GM23338 (cell line): ENCODE results near the gene RBM28.

Experiments
- CREB1 ChIP-seq: fragments of 250-450 bp; sonication (Bioruptor Pico); IDR thresholded peaks from 2 replicates; pipeline ENCODE4 v1.5.0; 2020; ENCODE audit warnings: low read depth, mild to moderate bottlenecking, moderate library complexity
- POLR2AphosphoS5 ChIP-seq: IDR thresholded peaks from 2 replicates; pipeline ENCODE4 v1.6.1; 2016; ENCODE audit warnings: antibody characterized with exemption, low read depth

GRCh38 chr7:128358233-128358632 lies 14.5 kb upstream of the RBM28 start:
- no peak for TF ChIP-seq POLR2AphosphoS5
- no peak for TF ChIP-seq CREB1 (CRISPR knock-in tag)
